ENCODE measurements around the gene ACER3. TPM values are rescaled to one million over a fixed set of nuclear protein-coding genes. Genes with fewer than 3 reads are reported as not detected.
"Not testable (repeated sequence)": the region's sequence is repeated elsewhere in the genome, so short reads cannot be mapped to it uniquely, and the experiment has no call there.

ACER3 gene
- total and polyA plus RNA-seq, 2 of the 4 experiments (the other 2 are of a cell fraction) = 3.5 to 10.0 TPM

DNA sequence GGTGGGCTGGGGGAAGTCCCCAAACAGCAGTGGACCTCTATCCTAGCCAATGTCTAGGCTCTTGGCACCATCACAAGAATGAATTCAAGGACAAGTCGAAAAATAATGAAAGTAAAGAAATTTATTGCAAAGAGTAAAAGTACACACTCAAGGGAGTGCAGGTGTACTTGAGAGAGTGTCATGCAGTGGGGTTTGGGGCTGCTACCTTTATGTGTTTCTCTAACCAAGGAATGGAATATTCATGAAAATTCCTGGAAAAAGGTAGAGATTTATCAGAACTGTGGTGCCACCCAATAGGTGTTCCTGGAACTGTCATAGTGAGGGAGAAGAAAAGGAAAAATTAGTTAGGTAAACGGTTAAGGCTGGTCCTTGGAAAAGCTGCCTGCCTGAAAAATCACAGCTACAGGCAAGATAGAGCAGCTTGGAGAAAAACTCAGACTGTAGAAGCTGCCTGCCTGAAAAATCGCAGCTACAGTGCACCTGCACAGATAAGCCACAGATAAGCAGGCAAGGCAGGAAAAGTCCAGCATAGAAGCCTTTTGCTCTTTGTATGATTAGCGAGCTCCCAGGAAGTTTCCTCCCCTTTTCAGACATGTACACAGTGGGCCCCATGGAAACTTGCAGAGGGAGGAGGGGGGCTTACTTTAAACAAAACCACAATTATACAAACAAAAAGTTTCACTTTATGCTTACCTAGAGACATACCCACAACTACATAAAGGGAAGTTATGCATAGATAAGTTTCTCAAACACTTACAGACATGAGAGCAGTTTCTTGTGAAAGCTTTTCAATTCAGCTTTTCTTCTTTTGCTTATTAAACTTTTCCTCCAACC lies 102.1 kb downstream of the ACER3 start:
- in situ Hi-C loops (cut with MboI; ENCODE audit: low sequenced_read_pairs) = no loop called here
- dilution Hi-C loops (cut with HindIII; ENCODE audit: low sequenced_read_pairs, unreplicated experiment) = no loop called here
- H3K9me1 ChIP-seq (ENCODE audit: insufficient read depth, low read length) = peaks cover 5% of the 10 kb centered on the region; the same call in 1 of the 2 replicates
- no peak overlapping the region for H3K9ac ChIP-seq (ENCODE audit: low read depth, low read length)
- no peak overlapping the region for H2AFZ ChIP-seq (replicated peaks; ENCODE audit: low read length, poor library complexity)
- H3K27me3 ChIP-seq (ENCODE audit: control insufficient read depth, insufficient read depth, low read length) = no peaks in the 10 kb centered on the region
- H3K56ac ChIP-seq (ENCODE audit: extremely low read depth, insufficient read depth, low read length) = no peak overlapping the region
- no peaks in the 10 kb centered on the region for H3K9me3 ChIP-seq (ENCODE audit: control insufficient read depth, insufficient read depth, low read length)
- H4K5ac ChIP-seq (ENCODE audit: low read depth, low read length) = no peak overlapping the region
- no peaks in the 10 kb centered on the region for H3K4me1 ChIP-seq (ENCODE audit: control insufficient read depth, insufficient read depth, low read length)
- no peak overlapping the region for H3K18ac ChIP-seq (ENCODE audit: low read depth, low read length)
- H3K23ac ChIP-seq (ENCODE audit: low read depth, low read length) = no peak overlapping the region
- DNase-seq (no peak), ATAC-seq (ENCODE audit: low read depth) (no peak)
- no peak overlapping the region for H2BK120ac ChIP-seq (ENCODE audit: low read depth, low read length)
- no peak overlapping the region for H4K8ac ChIP-seq (ENCODE audit: low read depth in 2 of 2, low read length in 2 of 2)
- ChIA-PET POLR2A (ENCODE audit: unreplicated experiment) (no interaction called here), CTCF (no interaction called here)
- no peak overlapping the region for H2BK20ac ChIP-seq (ENCODE audit: low read depth, low read length)
- H3K4ac ChIP-seq (ENCODE audit: low read depth, low read length) = no peak overlapping the region
- no peak overlapping the region for H3K27ac ChIP-seq (ENCODE audit: insufficient read depth, low read length)
- no peaks in the 10 kb centered on the region for H4K20me1 ChIP-seq (ENCODE audit: insufficient read depth, low read length)
- no peak overlapping the region for H3K4me3 ChIP-seq (ENCODE audit: insufficient read depth, low read depth, low read length)
- H2AK9ac ChIP-seq (replicated peaks; ENCODE audit: low read depth, low read length, poor library complexity) = no peak overlapping the region
- H2AK5ac ChIP-seq (ENCODE audit: low read depth, low read length) = no peak overlapping the region
- H3K79me1 ChIP-seq (ENCODE audit: low read depth in 1 of 2, low read length in 2 of 2) = no peaks in the 10 kb centered on the region
- BruUV-seq (replicated peaks) = no TSS peak
- H2BK5ac ChIP-seq (ENCODE audit: low read depth, low read length, poor library complexity, severe bottlenecking) = no peak overlapping the region
- H3K36me3 ChIP-seq (ENCODE audit: control insufficient read depth, insufficient read depth, low read length) = 0 out of 2 replicates have a peak, but pooled peaks cover 1% of the 10 kb centered on the region
- no peak overlapping the region for H2BK15ac ChIP-seq (ENCODE audit: low read depth, low read length)
- no CpG with 5 or more reads among the region's 4 CpGs for WGBS, 2 experiments (ENCODE audit: extremely low coverage in 2 of 2, insufficient read length in 1 of 2)
- H3K14ac ChIP-seq (replicated peaks; ENCODE audit: low read depth, low read length) = no peak overlapping the region
- TF ChIP-seq RFX5 (IDR thresholded peaks at IDR 0.05; ENCODE audit: low read depth, low read length) = no peak
- H3K4me2 ChIP-seq (ENCODE audit: low read depth, low read length) = no peak overlapping the region
- no peak overlapping the region for H4K91ac ChIP-seq (ENCODE audit: insufficient read depth, low read depth, low read length)
- intact Hi-C loops (cut with micrococcal nuclease) = no loop called here

DNA sequence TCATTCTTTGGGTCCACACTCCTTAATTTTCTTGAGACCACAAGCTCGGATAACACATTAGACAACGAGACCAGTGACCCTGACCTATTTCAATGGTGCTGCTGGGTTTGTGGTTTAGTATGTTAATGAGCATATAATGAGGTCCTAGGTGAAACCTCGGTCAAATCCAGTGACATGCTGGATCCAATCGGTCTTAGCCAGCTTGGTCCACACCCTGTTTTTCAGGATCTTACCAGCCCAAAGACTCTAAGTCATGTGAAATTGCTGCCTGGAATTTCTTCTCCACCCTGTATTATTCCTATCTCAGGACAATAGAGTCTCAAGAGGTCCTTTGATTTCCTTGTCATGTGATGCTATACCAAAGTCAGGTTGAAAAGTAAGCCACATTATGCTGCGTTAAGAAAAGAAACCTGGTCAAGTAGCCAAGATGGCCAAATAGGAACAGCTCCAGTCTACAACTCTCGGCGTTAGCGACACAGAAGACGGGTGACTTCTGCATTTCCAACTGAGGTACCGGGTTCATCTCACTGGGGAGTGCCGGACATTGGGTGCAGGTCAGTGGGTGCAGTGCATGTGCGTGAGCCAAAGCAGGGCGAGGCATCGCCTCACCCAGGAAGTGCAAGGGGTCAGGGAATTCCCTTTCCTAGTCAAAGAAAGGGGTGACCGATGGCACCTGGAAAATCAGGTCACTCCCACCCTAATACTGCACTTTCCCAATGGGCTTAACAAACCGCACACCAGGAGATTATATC lies 102.9 kb downstream of the ACER3 start:
- DNase-seq; H3K4me3 ChIP-seq (ENCODE audit: insufficient read depth, low read depth, low read length); H3K9me1 ChIP-seq (ENCODE audit: insufficient read depth, low read length); intact Hi-C loops (cut with micrococcal nuclease); H2BK120ac ChIP-seq (ENCODE audit: low read depth, low read length); H2BK15ac ChIP-seq (ENCODE audit: low read depth, low read length); H3K9ac ChIP-seq (ENCODE audit: low read depth, low read length); H3K4me1 ChIP-seq (ENCODE audit: control insufficient read depth, insufficient read depth, low read length); H3K56ac ChIP-seq (ENCODE audit: extremely low read depth, insufficient read depth, low read length); H2BK20ac ChIP-seq (ENCODE audit: low read depth, low read length); H3K18ac ChIP-seq (ENCODE audit: low read depth, low read length); H4K91ac ChIP-seq (ENCODE audit: insufficient read depth, low read depth, low read length); H3K23ac ChIP-seq (ENCODE audit: low read depth, low read length); H3K4ac ChIP-seq (ENCODE audit: low read depth, low read length); H2AFZ ChIP-seq (replicated peaks; ENCODE audit: low read length, poor library complexity); in situ Hi-C loops (cut with MboI; ENCODE audit: low sequenced_read_pairs); H4K20me1 ChIP-seq (ENCODE audit: insufficient read depth, low read length); H3K4me2 ChIP-seq (ENCODE audit: low read depth, low read length); dilution Hi-C loops (cut with HindIII; ENCODE audit: low sequenced_read_pairs, unreplicated experiment); H4K8ac ChIP-seq (ENCODE audit: low read depth in 2 of 2, low read length in 2 of 2); H3K79me1 ChIP-seq (ENCODE audit: low read depth in 1 of 2, low read length in 2 of 2); H2AK9ac ChIP-seq (replicated peaks; ENCODE audit: low read depth, low read length, poor library complexity); ATAC-seq (ENCODE audit: low read depth); H3K27ac ChIP-seq (ENCODE audit: insufficient read depth, low read length); H4K5ac ChIP-seq (ENCODE audit: low read depth, low read length); BruUV-seq (replicated peaks); H2AK5ac ChIP-seq (ENCODE audit: low read depth, low read length); POLR2A ChIA-PET (ENCODE audit: unreplicated experiment); H3K36me3 ChIP-seq (ENCODE audit: control insufficient read depth, insufficient read depth, low read length); H3K27me3 ChIP-seq (ENCODE audit: control insufficient read depth, insufficient read depth, low read length); H2BK5ac ChIP-seq (ENCODE audit: low read depth, low read length, poor library complexity, severe bottlenecking); CTCF ChIA-PET; H3K9me3 ChIP-seq (ENCODE audit: control insufficient read depth, insufficient read depth, low read length); H3K14ac ChIP-seq (replicated peaks; ENCODE audit: low read depth, low read length): not testable (repeated sequence)
- WGBS, 2 experiments (ENCODE audit: extremely low coverage in 2 of 2, insufficient read length in 1 of 2) = no CpG with 5 or more reads among the region's 16 CpGs
